DOHH2 (cell line): Measurements from ENCODE around the gene RASAL1.

Experiments
- H3F3A ChIP-seq: fragments of 200-600 bp; sonication (generic), shearing (Covaris generic); 2 replicates; pipeline ENCODE4 v1.6.0; 2016; ENCODE audit warnings: antibody characterized with exemption, mild to moderate bottlenecking; ENCODE audit not compliant: control insufficient read depth, insufficient read depth
- H3K27ac ChIP-seq: fragments of 200-600 bp; sonication (generic); 2 replicates; pipeline ENCODE4 v1.5.1; 2014; ENCODE audit warnings: low read depth, mild to moderate bottlenecking, low read length, moderate library complexity
- H3K27me3 ChIP-seq: fragments of 200-600 bp; sonication (generic); 2 replicates; pipeline ENCODE4 v1.6.1; 2014; ENCODE audit warnings: mild to moderate bottlenecking, low read length, mixed read lengths; ENCODE audit not compliant: control insufficient read depth
- H3K36me3 ChIP-seq: fragments of 200-600 bp; sonication (generic); 2 replicates; pipeline ENCODE4 v1.6.1; 2014; ENCODE audit warnings: mild to moderate bottlenecking, low read length, moderate library complexity, mixed read lengths; ENCODE audit not compliant: control insufficient read depth
- H3K4me1 ChIP-seq: fragments of 200-600 bp; sonication (generic); 2 replicates; pipeline ENCODE4 v1.6.1; 2014; ENCODE audit warnings: mild to moderate bottlenecking, low read length, mixed read lengths; ENCODE audit not compliant: control insufficient read depth
- H3K4me2 ChIP-seq: fragments of 200-600 bp; sonication (generic); 2 replicates; pipeline ENCODE4 v1.6.0; 2014; ENCODE audit warnings: mild to moderate bottlenecking, low read length, moderate library complexity
- H3K4me3 ChIP-seq: fragments of 200-600 bp; sonication (generic); 2 replicates; pipeline ENCODE4 v1.5.1; 2014; ENCODE audit warnings: mild to moderate bottlenecking, low read length, mixed read lengths
- H3K79me2 ChIP-seq: fragments of 200-600 bp; sonication (generic); 2 replicates; pipeline ENCODE4 v1.6.1; 2014; ENCODE audit warnings: mild to moderate bottlenecking, low read length, mixed read lengths; ENCODE audit not compliant: control insufficient read depth
- H3K9me2 ChIP-seq: fragments of 200-600 bp; sonication (generic); replicated peaks from 2 replicates; pipeline ENCODE4 v1.6.1; 2014; ENCODE audit warnings: mild to moderate bottlenecking, low read length, mixed read lengths; ENCODE audit not compliant: control insufficient read depth
- H3K9me3 ChIP-seq: fragments of 200-600 bp; sonication (generic); 2 replicates; pipeline ENCODE4 v1.6.1; 2014; ENCODE audit warnings: antibody characterized with exemption, low read length, mixed read lengths; ENCODE audit not compliant: control insufficient read depth, insufficient read depth
- H4K20me1 ChIP-seq: fragments of 200-600 bp; sonication (generic); 2 replicates; pipeline ENCODE4 v1.6.0; 2014; ENCODE audit warnings: low read depth, mild to moderate bottlenecking, antibody characterized with exemption, low read length, moderate library complexity; ENCODE audit not compliant: control insufficient read depth, insufficient read depth
- CTCF ChIP-seq: fragments of 200-600 bp; sonication (generic); IDR thresholded peaks from one replicate; pipeline ENCODE4 v1.5.1; 2014; ENCODE audit warnings: antibody characterized with exemption, mild to moderate bottlenecking, low read depth, low read length; ENCODE audit not compliant: poor library complexity, severe bottlenecking
- EZH2phosphoT487 ChIP-seq: fragments of 200-600 bp; sonication (generic); IDR thresholded peaks from 2 replicates; pipeline ENCODE4 v1.6.1; 2017; ENCODE audit warnings: borderline replicate concordance, mild to moderate bottlenecking, antibody characterized with exemption, low read length, moderate library complexity, mixed read lengths

RASAL1 gene

GRCh38 chr12:113152835-113153814, 17.6 kb upstream of the RASAL1 start:
- peaks cover 20% of the 10 kb centered on the region for H3F3A ChIP-seq
- no peaks in the 10 kb centered on the region for H4K20me1 ChIP-seq

GRCh38 chr12:113152196-113152834, 16.8 kb upstream of the RASAL1 start:
- Histone ChIP-seq H3F3A (peaks cover 19% of the 10 kb centered on the region), H3K9me3 (no peaks in the 10 kb centered on the region), H4K20me1 (no peaks in the 10 kb centered on the region), H3K36me3 (peaks cover 11% of the 10 kb centered on the region), H3K4me2 (peak overlapping the region; percentile 71), H3K27me3 (peaks cover 3% of the 10 kb centered on the region; the same call in 1 of the 2 replicates), H3K79me2 (no peaks in the 10 kb centered on the region), H3K4me3 (peak overlapping the region; percentile 67), H3K4me1 (peaks cover 49% of the 10 kb centered on the region), H3K27ac (peak overlapping the region; percentile 45; the same call in 1 of the 2 replicates), H3K9me2 (no peaks in the 10 kb centered on the region)
- no peak for TF ChIP-seq CTCF
- TF ChIP-seq EZH2phosphoT487 = no peak

More at GRCh38 chr12:113152835-113153814, 17.6 kb upstream of the RASAL1 start:
- no peaks in the 10 kb centered on the region for H3K79me2 ChIP-seq
- peak overlapping the region; percentile 45 for H3K27ac ChIP-seq
- TF ChIP-seq EZH2phosphoT487 (no peak), CTCF (peak; percentile 75)
- H3K9me3 ChIP-seq = no peaks in the 10 kb centered on the region
- H3K9me2 ChIP-seq = no peaks in the 10 kb centered on the region
- H3K4me1 ChIP-seq = peaks cover 49% of the 10 kb centered on the region
- peak overlapping the region; percentile 67 for H3K4me3 ChIP-seq
- peaks cover 3% of the 10 kb centered on the region; the same call in 1 of the 2 replicates for H3K27me3 ChIP-seq
- H3K4me2 ChIP-seq = peak overlapping the region; percentile 71
- peaks cover 19% of the 10 kb centered on the region for H3K36me3 ChIP-seq

- peak overlapping the region; percentile 67 for H3K4me3 ChIP-seq
- H4K20me1 ChIP-seq = no peaks in the 10 kb centered on the region
- peaks cover 49% of the 10 kb centered on the region for H3K4me1 ChIP-seq
- peak overlapping the region; percentile 71; the same call in 1 of the 2 replicates for H3K4me2 ChIP-seq
- H3K79me2 ChIP-seq = no peaks in the 10 kb centered on the region
- H3K9me2 ChIP-seq = no peaks in the 10 kb centered on the region
- peaks cover 4% of the 10 kb centered on the region; the same call in 1 of the 2 replicates for H3K36me3 ChIP-seq
- TF ChIP-seq EZH2phosphoT487 (no peak), CTCF (peak; percentile 30)
- H3F3A ChIP-seq = peaks cover 13% of the 10 kb centered on the region
- H3K9me3 ChIP-seq = no peaks in the 10 kb centered on the region
- H3K27ac ChIP-seq = 0 out of 2 replicates have a peak overlapping the region, but pooled peaks have one; percentile 5
- peaks cover 3% of the 10 kb centered on the region; the same call in 1 of the 2 replicates for H3K27me3 ChIP-seq
These were observed 16.1 kb upstream of the RASAL1 start for GRCh38 chr12:113151655-113152054.
